HG02642 (cell line): ENCODE data around the gene RER1.

Source experiments
- ATAC-seq: cut with Tn5 transposase; IDR thresholded peaks from one replicate; pipeline ENCODE4 v1.9.1; 2021; ENCODE audit warnings: mild to moderate bottlenecking; ENCODE audit not compliant: unreplicated experiment, poor library complexity

RER1 gene

DNA sequence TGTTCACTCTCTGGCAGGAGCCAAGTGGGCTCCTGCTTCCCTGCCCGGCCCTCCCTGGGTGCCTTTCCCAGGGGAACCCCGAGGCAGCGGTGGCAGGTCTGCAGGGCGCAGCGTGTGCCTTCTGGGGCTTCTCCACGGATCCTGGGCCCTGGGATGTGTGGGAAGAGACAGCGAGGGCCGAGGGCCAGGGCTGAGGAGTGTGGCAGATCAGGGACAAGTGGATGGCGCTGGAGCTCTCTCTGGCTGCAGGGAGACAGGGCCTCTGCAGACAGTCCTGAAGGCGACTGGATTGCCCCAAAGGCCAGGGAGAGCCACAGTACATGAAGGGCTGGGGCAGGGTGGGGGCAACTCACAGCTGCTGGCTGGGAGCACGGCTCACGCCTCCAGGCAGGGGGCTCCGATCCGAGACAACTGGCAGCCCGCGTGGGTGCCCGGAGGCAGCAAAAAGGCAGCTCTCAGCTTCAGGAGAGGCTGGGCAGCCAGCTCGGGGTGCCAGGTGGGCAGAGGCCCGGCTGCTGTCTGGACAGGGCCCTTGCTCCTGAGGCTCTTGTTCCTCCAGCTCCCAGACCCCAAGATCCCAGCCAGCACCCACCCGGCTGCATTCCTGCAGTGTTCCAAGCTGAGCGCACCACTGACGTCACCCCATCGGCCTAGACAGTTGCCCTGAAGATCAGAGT lies 16.3 kb upstream of the RER1 start:
- ATAC-seq, result no peak

DNA sequence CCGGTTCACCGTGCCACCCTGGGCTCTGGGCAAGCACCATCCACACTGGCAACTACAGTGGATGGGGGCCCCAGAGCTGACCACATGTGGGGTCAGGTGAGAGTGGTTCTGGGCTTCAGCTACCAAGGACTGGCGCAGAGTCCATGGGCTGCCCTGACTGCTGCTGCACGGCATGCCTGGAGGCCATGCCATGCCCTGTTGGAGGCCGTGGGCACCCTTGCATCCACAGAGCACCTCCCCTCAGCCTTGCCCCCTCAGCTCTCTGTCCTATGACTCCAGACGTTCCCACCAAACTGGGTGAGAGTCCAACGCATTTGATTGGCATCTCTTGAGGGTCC lies 15.7 kb upstream of the RER1 start:
- ATAC-seq, result no peak

DNA sequence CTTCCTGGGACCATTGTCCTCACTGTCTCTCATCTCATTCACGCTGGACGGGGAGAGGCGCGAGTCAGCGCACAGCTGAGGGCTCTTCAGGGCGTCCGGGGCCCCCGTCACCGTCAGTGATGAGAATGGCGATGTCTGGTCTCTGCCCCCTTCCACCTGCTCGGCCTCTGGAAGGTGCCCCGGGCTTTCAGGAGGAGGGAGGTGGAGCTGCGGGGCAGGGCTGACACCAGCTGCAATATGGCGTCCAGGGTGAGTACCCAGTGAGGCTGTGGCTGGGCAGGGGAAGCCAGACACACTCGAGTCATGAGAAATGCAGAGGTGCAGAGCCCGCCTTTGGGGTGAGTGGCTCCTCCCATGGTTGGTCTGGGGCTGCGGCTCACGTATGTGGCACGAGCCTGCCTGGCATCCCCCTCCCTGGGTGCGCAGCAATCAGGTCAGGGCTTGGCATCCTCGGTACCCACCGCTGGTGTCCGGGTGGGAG lies 15.3 kb upstream of the RER1 start:
- no peak for ATAC-seq

DNA sequence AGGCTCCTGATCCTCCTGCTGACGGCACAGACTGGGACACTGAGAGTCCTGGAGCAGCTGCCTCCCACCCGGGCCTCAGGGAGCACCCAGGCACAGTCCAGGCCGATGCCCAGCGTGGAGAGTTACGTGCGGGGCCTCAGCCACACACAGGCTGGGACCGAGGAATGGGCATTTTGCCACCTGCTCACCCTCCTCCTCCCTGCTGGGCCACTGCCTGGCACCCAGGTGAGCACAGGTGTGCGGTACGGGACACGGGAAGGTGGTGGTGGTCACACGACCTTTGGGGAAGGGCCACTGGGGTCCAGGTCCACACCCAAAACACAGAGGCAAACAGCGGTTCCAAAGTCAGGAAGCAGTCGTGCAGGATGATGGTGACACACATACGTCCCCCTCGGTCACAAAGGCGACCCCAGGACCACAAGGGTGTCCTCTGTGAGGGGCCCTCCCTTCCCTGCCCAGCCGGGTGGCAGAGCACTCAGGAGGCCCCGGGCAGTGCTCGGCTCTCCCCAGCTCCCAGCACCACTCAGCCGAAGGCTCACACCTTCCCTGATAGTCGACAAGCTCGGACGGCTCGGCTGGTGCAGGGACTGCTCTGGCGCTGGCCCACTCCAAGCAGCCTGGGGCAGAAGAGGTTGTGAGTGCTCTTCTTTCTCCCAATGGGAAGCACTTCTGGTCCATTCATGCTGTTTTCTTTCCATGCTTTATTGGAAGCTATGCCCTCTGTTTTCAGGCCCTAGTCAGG lies 14.5 kb upstream of the RER1 start:
- ATAC-seq, result no peak

DNA sequence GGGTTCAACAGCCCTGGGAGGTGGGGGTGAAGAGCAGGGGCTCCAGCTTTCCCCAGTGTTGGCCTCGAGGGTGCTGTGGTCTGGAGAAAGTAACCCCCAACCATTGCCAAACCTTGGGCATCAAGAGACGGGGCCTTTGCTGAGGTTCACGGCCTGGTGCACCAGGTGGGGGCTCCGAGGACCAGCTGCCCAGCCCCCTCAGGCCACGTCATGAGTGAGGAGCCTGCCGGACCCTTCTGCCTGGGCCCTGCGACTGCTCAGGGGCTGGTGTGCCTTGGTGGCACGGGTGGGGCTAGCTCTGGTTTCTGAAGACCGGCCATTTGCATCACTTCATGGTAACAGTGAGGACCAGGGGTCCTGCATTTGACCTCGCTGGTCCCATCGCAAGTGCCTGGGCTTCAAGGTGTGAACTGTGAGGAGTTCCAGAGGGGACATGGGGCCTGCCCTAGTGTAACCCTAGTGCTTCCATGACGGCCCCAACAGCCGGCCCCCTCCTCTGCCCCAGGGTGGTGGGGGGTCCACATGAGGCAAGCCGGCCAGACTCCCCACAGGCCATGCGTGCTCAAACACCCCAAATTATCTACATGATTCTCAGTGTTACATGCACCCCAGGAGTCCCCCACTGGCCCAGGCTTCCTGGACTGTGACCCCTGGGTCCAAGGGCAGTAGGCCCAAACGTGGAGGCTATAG lies 13.7 kb upstream of the RER1 start:
- no peak for ATAC-seq

DNA sequence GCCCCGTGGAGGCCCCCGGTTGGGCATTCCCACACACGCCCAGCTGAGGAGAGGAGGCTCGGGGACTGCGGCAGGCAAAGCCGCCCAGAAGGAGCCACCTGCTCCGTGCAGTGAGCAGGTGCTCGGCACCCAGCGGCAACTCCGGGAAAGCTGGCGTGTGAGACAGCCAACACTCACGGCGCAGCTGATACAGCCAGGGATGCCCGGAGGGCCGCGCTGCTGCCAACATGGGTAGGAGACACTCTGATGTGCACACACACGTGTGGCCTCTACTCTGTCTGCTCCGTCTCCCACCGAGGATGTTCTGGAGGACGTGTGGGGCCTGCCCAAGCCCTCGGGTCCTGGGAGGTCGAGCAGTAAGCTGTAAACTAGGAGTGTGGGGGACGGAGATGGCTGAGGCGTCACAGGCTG lies 13.2 kb upstream of the RER1 start:
- ATAC-seq, result no peak

DNA sequence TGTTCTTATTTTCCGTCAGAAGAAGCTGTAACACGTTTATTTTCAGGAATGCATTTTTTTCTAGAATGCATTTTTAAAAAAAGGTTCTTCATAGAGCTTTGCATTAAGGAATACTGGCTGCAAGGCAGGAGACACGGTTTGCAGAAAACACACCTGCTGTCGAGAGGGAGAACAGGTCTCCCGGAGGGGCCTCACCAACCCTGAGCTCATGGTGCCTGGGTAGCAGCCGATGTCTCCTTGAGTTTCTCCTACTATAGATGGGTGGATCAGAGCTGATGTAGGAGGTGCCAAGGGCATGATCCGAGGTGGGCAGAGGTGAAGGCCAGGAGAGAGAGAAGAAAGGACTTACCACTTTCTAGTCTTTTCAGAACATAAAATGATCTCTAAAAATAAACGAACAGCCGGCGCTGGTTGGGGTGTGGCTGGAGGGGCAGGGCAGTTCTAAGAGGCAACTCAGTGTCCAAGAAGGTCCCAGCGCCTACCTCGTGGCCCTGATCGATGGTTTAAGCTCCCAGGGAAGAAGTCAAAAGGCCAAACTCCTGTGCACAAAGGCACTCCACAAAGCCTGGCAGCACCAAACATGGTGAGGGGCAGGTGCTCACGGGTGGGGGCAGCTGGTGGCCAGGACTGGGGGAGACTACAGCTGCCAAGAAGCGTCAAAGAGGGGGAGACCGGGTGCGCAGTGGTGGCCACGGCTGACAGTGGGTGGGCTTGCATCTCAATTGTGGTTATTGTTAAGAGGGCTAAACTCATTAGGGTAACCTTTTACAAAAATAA lies 12.5 kb upstream of the RER1 start:
- ATAC-seq, result no peak

DNA sequence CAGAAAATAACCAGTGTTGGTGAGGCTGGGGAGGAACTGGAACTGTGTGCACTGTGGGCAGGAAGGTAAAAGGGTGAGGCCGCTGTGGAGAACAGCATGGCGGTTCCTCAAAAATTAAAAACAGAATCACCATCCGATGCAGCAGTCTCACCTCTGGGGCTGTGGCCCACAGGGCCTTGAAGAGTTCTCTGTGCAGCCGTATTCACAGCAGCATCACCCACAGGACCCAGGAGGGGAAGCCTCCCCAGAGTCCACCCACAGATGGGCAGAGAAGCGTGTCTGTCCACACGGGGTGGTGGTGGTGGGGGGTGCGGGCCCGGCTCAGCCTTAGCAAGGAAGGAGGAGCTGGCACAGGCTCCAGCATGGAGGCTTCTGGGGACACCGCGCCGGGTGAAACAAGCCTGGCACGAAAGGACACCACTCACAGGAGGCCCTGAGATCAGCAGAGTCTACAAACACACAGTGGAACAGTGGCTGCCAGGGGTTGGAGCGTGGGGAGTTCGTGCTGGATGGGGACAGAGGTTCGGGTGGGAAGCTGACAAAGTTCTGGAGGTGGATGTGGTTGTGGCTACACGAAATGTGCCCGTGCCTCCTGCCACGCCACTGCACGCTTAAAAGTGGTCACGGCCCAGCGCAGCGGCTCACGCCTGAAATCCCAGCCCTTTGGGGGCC lies 11.8 kb upstream of the RER1 start:
- no peak for ATAC-seq

DNA sequence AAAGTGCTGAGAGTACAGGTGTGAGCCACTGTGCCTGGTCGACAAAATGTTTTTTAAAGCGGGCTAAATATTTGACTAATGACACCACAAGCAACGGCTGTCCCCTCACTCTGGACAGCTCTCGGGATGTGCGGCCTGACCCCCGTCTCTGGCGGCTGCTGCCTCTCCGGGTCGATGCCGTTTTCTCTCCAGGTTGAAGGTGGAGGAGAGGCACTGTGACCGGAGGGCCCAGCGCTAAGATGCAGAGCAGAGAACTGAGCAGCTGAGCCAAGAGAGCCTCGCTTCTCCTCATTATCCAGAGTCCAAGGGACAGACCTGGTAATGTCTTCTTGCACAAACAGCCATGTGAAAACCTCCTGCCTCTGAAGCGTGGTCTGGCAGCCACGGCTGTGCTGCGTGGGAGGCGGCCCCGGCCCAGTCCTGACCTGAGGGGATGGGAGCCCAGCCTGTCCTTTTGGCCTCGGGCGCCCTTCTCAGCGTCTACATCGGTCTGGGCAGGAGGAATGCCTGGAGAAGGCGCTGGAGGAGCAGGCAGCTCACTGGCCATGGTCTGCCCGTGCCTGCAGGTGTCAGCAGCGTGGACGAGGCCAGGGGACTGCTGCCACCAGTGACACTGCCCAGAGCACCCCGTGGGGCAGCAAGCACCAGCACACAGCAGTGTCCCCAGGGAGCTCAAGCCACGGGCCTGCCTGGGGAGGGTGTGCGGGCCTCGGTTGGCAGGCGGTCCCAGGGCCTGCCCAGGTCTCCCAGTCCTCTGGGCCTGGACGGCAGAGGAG lies 10.6 kb upstream of the RER1 start:
- no peak for ATAC-seq

DNA sequence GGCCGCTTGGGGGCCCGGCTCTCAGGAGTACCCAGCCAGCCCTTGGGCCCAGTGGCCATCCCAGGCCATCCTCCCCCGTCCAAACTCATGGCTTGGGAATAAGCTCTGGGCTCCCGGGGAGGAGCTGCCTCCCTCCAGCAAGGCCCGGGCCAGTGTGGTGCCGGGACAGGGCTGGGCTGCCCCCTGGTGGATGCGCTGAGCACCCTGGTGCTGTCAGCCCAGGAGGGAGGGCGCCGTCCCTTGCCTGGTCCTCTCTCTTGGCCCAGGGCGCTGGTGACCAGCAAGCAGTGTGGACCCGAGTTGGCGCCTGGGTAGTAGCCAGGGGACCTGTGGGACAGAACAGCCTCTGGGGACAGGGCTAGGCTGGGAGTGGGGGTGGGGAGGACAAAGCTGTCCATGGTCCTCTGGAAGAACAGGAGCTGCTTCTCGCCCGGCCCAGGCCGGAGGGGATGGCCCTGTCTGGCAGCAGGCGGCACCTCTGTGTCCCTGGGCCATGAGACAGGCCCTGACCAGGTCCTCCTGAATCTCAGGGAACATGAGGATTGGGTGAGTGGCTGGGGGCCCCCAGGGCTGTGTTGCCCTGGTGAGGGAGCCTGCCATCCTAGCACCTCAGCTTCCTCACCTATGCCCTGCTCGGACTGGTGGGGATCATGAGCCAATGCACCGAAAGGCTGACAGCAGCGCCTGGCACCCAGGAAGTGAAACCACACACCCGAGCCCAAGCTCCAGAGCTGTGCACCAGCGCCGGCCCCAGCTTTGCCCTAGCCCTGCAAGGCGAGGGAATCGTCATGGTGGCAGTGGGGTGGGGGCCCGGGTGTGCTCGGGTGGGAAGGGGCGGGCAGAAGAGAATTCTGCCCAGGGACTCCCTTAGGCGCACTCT lies 9.7 kb upstream of the RER1 start:
- ATAC-seq, result peak; percentile 49

DNA sequence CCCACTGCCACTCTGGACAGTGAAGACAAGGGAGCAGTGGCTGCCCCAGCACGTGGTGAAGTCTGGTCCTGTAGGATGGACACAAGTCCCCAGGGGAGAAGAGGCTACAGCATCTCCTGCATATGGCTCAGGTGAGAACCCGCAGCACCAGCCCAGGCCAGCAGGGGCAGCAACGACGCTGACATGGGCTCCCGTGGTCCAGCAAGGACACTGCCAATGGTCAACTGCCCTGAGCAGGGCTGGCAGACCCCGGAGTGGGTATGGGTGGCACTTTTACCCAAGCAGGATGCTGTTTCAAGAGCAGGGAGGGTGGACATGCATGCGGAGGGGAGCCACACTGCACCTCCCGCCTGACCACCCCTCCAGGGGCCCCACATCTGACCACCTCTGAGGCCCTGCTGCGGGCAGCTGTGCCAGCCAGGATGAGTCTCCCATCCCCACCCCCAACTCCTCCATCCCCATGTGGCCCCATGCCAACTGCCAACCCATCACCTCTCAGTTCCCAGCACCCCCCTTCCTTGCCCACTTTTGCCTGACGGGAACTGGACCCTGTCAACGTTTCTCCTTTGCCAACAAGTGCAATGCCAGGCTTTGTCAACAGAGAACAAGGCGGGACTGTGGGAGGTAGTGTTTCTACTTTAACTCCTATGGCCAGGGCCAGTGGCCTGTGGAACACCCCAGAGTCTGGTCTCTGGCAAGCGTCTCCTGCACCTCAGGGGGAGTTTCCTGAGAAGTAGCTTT lies 8.8 kb upstream of the RER1 start:
- no peak for ATAC-seq

DNA sequence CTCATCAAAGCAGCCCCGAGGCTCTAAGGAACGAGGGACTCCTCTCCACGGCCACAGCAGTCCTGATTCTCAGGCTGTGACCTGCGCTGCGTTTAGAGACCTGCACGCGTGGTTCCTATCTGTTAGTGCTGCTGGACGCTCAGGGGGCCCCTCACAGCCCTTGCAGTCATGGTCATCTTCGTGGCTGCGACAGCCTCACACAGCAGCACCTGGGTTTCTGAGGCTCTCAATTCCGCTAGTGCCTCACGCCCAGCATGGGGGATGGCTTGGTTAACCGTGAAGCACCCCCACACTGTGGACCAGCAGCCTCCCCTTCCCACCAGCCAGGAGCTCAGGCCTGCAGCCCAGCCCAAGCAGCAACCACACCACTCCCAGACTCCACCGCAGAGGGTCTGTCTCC lies 8.1 kb upstream of the RER1 start:
- no peak for ATAC-seq

DNA sequence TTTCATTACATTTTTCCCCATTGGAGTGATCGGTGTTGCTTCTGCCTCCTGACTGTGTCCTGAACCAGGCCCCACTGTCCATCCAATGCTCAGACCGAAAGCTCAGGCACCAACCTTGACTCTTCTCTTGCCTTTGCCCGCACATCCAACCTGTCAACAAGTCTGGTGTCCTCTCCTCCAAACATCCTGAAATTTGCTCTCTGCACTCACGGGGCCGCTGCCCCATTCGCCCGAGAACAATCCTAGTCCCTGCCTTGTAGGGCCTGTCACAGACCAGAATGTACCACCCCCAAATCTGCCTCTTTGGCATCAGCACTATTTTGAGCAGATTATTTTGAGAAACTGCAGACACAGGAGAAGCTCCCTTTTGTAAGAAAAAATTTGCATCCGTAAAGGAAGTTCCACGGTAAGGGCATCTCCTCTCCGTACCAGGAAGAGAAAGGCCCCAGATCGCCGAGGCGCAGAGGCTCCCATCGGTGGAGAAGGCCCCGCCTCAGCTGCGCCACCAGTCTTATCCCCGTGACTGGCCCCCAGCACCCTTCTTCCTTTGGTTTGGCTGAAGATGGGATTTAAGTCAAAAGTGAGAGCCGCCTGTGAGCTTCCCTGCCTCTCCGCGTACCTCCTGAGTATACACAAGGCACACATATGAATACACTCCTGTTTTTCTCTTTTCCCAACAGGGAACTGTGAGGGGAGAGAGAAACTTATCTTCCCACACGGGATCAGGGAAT lies 7.3 kb upstream of the RER1 start:
- no peak for ATAC-seq

DNA sequence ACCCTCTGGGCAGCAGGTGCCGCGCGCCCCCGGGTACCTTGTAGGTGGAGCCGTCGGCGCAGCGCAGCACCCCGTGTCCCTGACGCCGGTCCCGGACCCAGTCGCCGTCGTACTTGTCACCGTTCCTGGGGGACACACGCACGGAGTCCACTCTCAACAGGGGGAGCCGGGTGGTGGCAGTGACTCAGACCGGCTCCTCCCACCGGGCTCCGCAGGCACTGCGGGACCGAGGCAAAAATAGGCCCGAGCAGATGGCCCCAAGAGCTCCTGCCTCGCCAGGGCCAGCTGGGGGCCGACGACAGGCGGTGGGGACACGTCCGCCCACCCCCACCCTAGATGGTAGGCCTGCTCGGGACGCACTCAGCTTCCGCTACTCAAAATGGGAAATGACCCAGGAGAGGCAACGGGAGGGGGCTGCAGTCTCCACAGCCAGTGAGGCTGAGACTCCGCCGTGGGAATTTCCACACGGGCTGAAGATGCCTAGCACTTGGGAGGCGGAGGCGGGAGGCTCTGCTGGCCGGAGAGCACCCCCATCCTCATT lies 6.6 kb upstream of the RER1 start:
- no peak for ATAC-seq

DNA sequence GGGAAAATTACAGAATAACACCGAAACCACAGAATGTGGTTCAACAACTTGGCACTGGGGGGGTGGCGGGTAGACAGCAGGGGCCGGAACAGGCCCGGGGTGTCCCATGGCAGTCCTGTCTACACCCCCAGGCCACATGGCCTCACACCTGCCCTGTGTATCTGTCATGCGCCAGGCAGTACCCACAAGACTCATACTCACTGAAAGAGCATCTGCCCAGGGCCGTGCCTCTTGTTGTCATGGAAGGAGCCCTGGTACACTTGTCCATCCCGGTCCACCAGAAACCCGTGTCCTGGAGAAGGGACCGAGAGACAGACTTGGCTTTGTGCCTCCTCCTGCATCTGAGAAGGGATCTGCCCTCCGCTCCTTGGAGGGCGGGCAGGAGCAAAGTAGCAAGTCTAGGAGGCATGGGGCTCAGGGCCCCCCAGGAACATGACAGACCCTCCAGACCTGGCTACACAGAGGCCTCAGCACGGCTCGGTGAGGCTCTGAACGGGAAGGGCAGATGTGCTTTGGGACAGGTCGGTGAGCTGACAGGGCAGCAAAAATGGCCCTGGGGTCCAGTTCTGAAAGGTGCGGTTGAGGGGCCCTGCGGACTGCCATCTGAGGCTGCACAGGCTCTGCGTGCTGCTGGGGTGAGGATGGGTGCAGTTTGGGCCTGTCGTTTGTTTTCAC lies 5.9 kb upstream of the RER1 start:
- no peak for ATAC-seq
